HepG2 (cell line): ENCODE measurements around the gene RAPGEF6. TPM values are rescaled to one million over a fixed set of nuclear protein-coding genes. Genes with fewer than 3 reads are reported as not detected.

Experiments
- ATAC-seq: fragments of 200-7000 bp; cut with Tn5 transposase; 3 replicates; pipeline ENCODE4 v1.9.1; 2020; ENCODE audit warnings: mild to moderate bottlenecking, moderate library complexity
- BruUV-seq: library from RNA; stranded (reverse); fragments of 400-500 nt; replicated peaks from 2 replicates; lab custom pipeline; 2021; lab: Mats Ljungman, UMichigan
- CTCF ChIA-PET: fragments of 300-600 bp; formaldehyde crosslinking; extraction: SDS; loops from one replicate; lab custom pipeline; 2021; ENCODE audit warnings: low total read pairs, inconsistent platforms, low intra/inter-chr PET ratio; lab: Yijun Ruan, JAX
- POLR2A ChIA-PET: fragments of 350-600 bp; sonication (Branson Sonifier 250); formaldehyde crosslinking; loops from one replicate; lab custom pipeline; 2020; ENCODE audit warnings: antibody characterized with exemption, inconsistent platforms; lab: Yijun Ruan, JAX
- DNase-seq: peaks from one replicate; pipeline ENCODE4 v3.0.0-alpha.2; 2015; ENCODE audit warnings: low spot score
- FAIRE-seq: peaks from 3 replicates; lab custom pipeline; 2011; peaks lifted over from hg19 to GRCh38; lab: Jason Lieb, UNC
- H2AFZ ChIP-seq: one replicate; pipeline ENCODE4 v1.6.1; 2011; ENCODE audit warnings: low read length, inconsistent platforms
- H3K27ac ChIP-seq: fragments of 300-600 bp; 3 replicates; pipeline ENCODE4 v1.8.0; 2011; ENCODE audit warnings: mixed run types, mild to moderate bottlenecking, mixed read lengths, low read length, inconsistent platforms; ENCODE audit not compliant: insufficient read depth; ENCODE audit errors: extremely low read length
- H3K27me3 ChIP-seq, 2 experiments: fragments of 200-600 bp in 1 of 2; 2 replicates in 1 of 2; 3 replicates in 1 of 2; pipeline versions ENCODE4 v1.6.0 to v1.8.0; 2011; ENCODE audit warnings: low read length in 2 of 2, mild to moderate bottlenecking in 2 of 2, moderate library complexity in 2 of 2, inconsistent platforms in 1 of 2; ENCODE audit not compliant: insufficient read depth in 2 of 2, control insufficient read depth in 1 of 2
- H3K36me3 ChIP-seq, 2 experiments: fragments of 200-600 bp in 1 of 2; replicated peaks in 1 of 2; 2 replicates in 1 of 2; 3 replicates in 1 of 2; pipeline versions ENCODE4 v1.5.1 to v1.8.0; 2011; ENCODE audit warnings: low read length in 2 of 2, inconsistent platforms in 1 of 2; ENCODE audit not compliant: insufficient read depth in 2 of 2, control insufficient read depth in 1 of 2
- H3K4me1 ChIP-seq: 2 replicates; pipeline ENCODE4 v1.5.1; 2012; ENCODE audit warnings: low read length, inconsistent platforms; ENCODE audit not compliant: insufficient read depth
- H3K4me2 ChIP-seq: 2 replicates; pipeline ENCODE4 v1.6.0; 2011; ENCODE audit warnings: low read depth, low read length, inconsistent platforms
- H3K4me3 ChIP-seq, 3 experiments: fragments of 200-600 bp in 1 of 3; sonication (generic), shearing (Covaris generic) in 1 of 3; replicated peaks in 1 of 3; 2 replicates each; pipeline ENCODE4 v1.5.1; 2011 to 2016; ENCODE audit warnings: low read length in 3 of 3, inconsistent platforms in 2 of 3, low read depth in 2 of 3, mild to moderate bottlenecking in 2 of 3, control low read depth in 1 of 3, mixed read lengths in 1 of 3; ENCODE audit not compliant: insufficient read depth in 1 of 3
- H3K79me2 ChIP-seq: one replicate; pipeline ENCODE4 v1.6.1; 2011; ENCODE audit warnings: low read length, inconsistent platforms; ENCODE audit not compliant: insufficient read depth
- H3K9ac ChIP-seq: 2 replicates; pipeline ENCODE4 v1.6.0; 2011; ENCODE audit warnings: mild to moderate bottlenecking, low read depth, low read length, inconsistent platforms; ENCODE audit not compliant: insufficient read depth
- H3K9me3 ChIP-seq: 2 replicates; pipeline ENCODE4 v1.5.1; 2012; ENCODE audit warnings: mild to moderate bottlenecking, low read length
- H4K20me1 ChIP-seq: 2 replicates; pipeline ENCODE4 v1.6.0; 2011; ENCODE audit warnings: inconsistent platforms, mild to moderate bottlenecking, low read length, moderate library complexity; ENCODE audit not compliant: insufficient read depth
- FOSL2 ChIP-seq: sonication (generic); formaldehyde crosslinking; IDR thresholded peaks from 2 replicates; pipeline ENCODE4 v1.4.0; 2020; ENCODE audit warnings: missing genetic modification reagents
- HES4 ChIP-seq: sonication (generic); formaldehyde crosslinking; IDR thresholded peaks from 2 replicates; pipeline ENCODE4 v1.9.0; 2021; ENCODE audit warnings: mild to moderate bottlenecking, missing genetic modification reagents, borderline replicate concordance
- HNF4G ChIP-seq, 2 experiments: sonication (generic) in 1 of 2; formaldehyde crosslinking in 1 of 2; IDR thresholded peaks; 2 replicates each; pipeline versions ENCODE4 v1.4.0 to v1.6.1; 2011 to 2020; ENCODE audit warnings: borderline replicate concordance in 2 of 2, low read depth in 2 of 2, mild to moderate bottlenecking in 2 of 2, low read length in 1 of 2, missing genetic modification reagents in 1 of 2, moderate library complexity in 1 of 2
- REPIN1 ChIP-seq: sonication (generic); formaldehyde crosslinking; IDR thresholded peaks from 2 replicates; pipeline ENCODE4 v1.8.0; 2022; ENCODE audit warnings: missing genetic modification reagents, low read depth, mild to moderate bottlenecking, borderline replicate concordance
- RXRA ChIP-seq: sonication (generic); formaldehyde crosslinking; IDR thresholded peaks from 2 replicates; pipeline ENCODE4 v1.5.1; 2020; ENCODE audit warnings: missing genetic modification reagents
- SP5 ChIP-seq: IDR thresholded peaks from 2 replicates; pipeline ENCODE4 v1.6.1; 2016; ENCODE audit warnings: low read depth, borderline replicate concordance
- ZNF232 ChIP-seq: sonication (generic); formaldehyde crosslinking; IDR thresholded peaks from 2 replicates; pipeline ENCODE4 v1.4.0; 2020; ENCODE audit warnings: missing genetic modification reagents, borderline replicate concordance
- ZNF350 ChIP-seq: sonication (generic); formaldehyde crosslinking; IDR thresholded peaks from 2 replicates; pipeline ENCODE4 v1.4.0; 2020; ENCODE audit warnings: mild to moderate bottlenecking, low read depth, missing genetic modification reagents, borderline replicate concordance
- ZNF367 ChIP-seq: sonication (generic); formaldehyde crosslinking; IDR thresholded peaks from 2 replicates; pipeline ENCODE4 v1.4.0; 2020; ENCODE audit warnings: missing genetic modification reagents, borderline replicate concordance
- ZNF432 ChIP-seq: sonication (generic); formaldehyde crosslinking; IDR thresholded peaks from 2 replicates; pipeline ENCODE4 v1.5.0; 2020; ENCODE audit warnings: missing genetic modification reagents, mild to moderate bottlenecking, borderline replicate concordance
- ZNF441 ChIP-seq: sonication (generic); formaldehyde crosslinking; IDR thresholded peaks from 2 replicates; pipeline ENCODE4 v1.7.0; 2021; ENCODE audit warnings: missing genetic modification reagents, borderline replicate concordance
- WGBS: methylation state at CpG from one replicate; pipeline ENCODE4 v1.1.6; 2017; ENCODE audit warnings: low lambda C conversion rate; 5-methylcytosine and 5-hydroxymethylcytosine counted together
- in situ Hi-C: cut with HindIII; loops from 2 replicates; pipeline ENCODE4 v1.10.0; 2017; ENCODE audit warnings: low pct_unique_long_range_greater_than_20kb; ENCODE audit not compliant: extremely low pct_ligation_motif_present
- intact Hi-C: fragments of 100-400 bp; cut with micrococcal nuclease; formaldehyde crosslinking; loops from one replicate; pipeline ENCODE4 v1.10.0; 2022; ENCODE audit not compliant: unreplicated experiment
- polyA plus RNA-seq, 8 experiments: library from polyadenylated mRNA; depleted of rRNA in 3 of 8; stranded (reverse) in 7 of 8; unstranded in 1 of 8; fragments of >200 nt; fragmentation: Illumina TruSeq in 4 of 8; extraction: Trizol in 4 of 8; gene quantifications; 2 replicates each; pipeline versions ENCODE4 v1.2.1 to v1.2.3, GENCODE V29; 2011 to 2016; ENCODE audit warnings: low read depth in 4 of 8, missing spikeins in 1 of 8, mixed read lengths in 1 of 8; ENCODE audit not compliant: insufficient read depth in 1 of 8
- total RNA-seq, 5 experiments: library from RNA; depleted of rRNA; stranded (reverse); fragments of >200 nt; fragmentation: Illumina TruSeq; extraction: Trizol; gene quantifications; 2 replicates each; pipeline ENCODE4 v1.2.3, GENCODE V29; 2016; ENCODE audit warnings: low read depth in 1 of 5
- TF ChIP-seq, protein P1 (sequence below): IDR thresholded peaks from 2 replicates; pipeline ENCODE4 v1.6.1; 2016; ENCODE audit warnings: low read depth, borderline replicate concordance
- TF ChIP-seq, protein P2 (sequence below): IDR thresholded peaks from 2 replicates; pipeline ENCODE4 v1.6.1; 2016; ENCODE audit warnings: low read depth
- TF ChIP-seq, protein P3 (sequence below): sonication (generic); formaldehyde crosslinking; IDR thresholded peaks from 2 replicates; pipeline ENCODE4 v1.4.0; 2020; ENCODE audit warnings: mild to moderate bottlenecking, low read depth, missing genetic modification reagents
- TF ChIP-seq, protein P4 (sequence below): sonication (generic); formaldehyde crosslinking; IDR thresholded peaks from 2 replicates; pipeline ENCODE4 v1.5.1; 2020; ENCODE audit warnings: missing genetic modification reagents, mild to moderate bottlenecking, borderline replicate concordance
- TF ChIP-seq, protein P5 (sequence below): sonication (generic); formaldehyde crosslinking; IDR thresholded peaks from 2 replicates; pipeline ENCODE4 v1.5.1; 2020; ENCODE audit warnings: missing genetic modification reagents, mild to moderate bottlenecking, borderline replicate concordance

The RAPGEF6 gene
- total and polyA plus RNA-seq, 2 of the 13 experiments (the other 11 are each of a cell fraction or from before 2014, with no cell fraction given): 7.7 to 24.6 TPM

DNA sequence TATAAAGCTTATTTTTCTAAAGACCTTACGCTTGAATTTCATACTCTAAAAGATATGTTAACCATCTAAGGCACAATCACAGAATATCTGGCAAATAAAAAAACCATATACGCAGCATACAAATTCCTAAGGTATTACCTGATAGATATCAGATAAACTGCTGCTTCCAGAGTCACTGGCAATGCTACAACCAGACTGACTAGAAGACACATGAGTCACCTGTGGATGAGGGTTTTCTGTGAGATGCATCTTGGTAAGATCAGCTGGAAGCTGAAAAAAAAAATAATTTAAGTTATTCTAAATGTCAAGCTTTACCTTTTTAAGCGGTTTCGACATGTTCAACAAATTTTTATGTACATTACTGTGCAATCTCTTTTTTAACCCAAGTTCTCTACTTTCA lies 113.8 kb downstream of the RAPGEF6 start:
- CTCF ChIA-PET: no interaction called here
- no TSS peak for BruUV-seq
- POLR2A ChIA-PET: no interaction called here
- Histone ChIP-seq H3K27ac (no peak overlapping the region), H3K27me3 (no peaks in the 10 kb centered on the region), H3K9ac (no peak overlapping the region), H3K79me2 (peaks cover 2% of the 10 kb centered on the region), H2AFZ (no peak overlapping the region), H3K9me3 (no peaks in the 10 kb centered on the region), H3K4me1 (no peaks in the 10 kb centered on the region), H4K20me1 (no peaks in the 10 kb centered on the region), H3K36me3 (peaks cover 1 to 18% of the 10 kb centered on the region in 2 experiments; a peak in 3 of 5 replicates), H3K4me2 (no peak overlapping the region), H3K4me3 (no peak overlapping the region)
- ATAC-seq (no peak), DNase-seq (no peak), FAIRE-seq (no peak)
- in situ Hi-C loops: no loop called here
- 96% methylated on average over 4 of the region's 4 CpGs for WGBS
- intact Hi-C loops: no loop called here
- TF ChIP-seq ZNF232 (CRISPR knock-in tag): no peak
- TF ChIP-seq, protein P1, sequence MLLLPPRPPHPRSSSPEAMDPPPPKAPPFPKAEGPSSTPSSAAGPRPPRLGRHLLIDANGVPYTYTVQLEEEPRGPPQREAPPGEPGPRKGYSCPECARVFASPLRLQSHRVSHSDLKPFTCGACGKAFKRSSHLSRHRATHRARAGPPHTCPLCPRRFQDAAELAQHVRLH (CRISPR knock-in tag): no peak
- TF ChIP-seq, protein P2, sequence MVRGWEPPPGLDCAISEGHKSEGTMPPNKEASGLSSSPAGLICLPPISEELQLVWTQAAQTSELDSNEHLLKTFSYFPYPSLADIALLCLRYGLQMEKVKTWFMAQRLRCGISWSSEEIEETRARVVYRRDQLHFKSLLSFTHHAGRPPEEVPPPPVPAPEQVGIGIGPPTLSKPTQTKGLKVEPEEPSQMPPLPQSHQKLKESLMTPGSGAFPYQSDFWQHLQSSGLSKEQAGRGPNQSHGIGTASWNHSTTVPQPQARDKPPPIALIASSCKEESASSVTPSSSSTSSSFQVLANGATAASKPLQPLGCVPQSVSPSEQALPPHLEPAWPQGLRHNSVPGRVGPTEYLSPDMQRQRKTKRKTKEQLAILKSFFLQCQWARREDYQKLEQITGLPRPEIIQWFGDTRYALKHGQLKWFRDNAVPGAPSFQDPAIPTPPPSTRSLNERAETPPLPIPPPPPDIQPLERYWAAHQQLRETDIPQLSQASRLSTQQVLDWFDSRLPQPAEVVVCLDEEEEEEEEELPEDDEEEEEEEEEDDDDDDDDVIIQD (CRISPR knock-in tag): no peak
- TF ChIP-seq, protein P3, sequence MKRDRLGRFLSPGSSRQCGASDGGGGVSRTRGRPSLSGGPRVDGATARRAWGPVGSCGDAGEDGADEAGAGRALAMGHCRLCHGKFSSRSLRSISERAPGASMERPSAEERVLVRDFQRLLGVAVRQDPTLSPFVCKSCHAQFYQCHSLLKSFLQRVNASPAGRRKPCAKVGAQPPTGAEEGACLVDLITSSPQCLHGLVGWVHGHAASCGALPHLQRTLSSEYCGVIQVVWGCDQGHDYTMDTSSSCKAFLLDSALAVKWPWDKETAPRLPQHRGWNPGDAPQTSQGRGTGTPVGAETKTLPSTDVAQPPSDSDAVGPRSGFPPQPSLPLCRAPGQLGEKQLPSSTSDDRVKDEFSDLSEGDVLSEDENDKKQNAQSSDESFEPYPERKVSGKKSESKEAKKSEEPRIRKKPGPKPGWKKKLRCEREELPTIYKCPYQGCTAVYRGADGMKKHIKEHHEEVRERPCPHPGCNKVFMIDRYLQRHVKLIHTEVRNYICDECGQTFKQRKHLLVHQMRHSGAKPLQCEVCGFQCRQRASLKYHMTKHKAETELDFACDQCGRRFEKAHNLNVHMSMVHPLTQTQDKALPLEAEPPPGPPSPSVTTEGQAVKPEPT (CRISPR knock-in tag): no peak
- no peak for TF ChIP-seq REPIN1 (CRISPR knock-in tag)
- no peak for TF ChIP-seq ZNF441 (CRISPR knock-in tag)
- TF ChIP-seq HES4: no peak
- TF ChIP-seq SP5: no peak
- no peak for TF ChIP-seq ZNF350 (CRISPR knock-in tag)
- no peak for TF ChIP-seq ZNF367 (CRISPR knock-in tag)
- TF ChIP-seq FOSL2: no peak
- no peak for TF ChIP-seq RXRA (CRISPR knock-in tag)
- no peak for TF ChIP-seq ZNF432 (CRISPR knock-in tag)
- TF ChIP-seq, protein P4, sequence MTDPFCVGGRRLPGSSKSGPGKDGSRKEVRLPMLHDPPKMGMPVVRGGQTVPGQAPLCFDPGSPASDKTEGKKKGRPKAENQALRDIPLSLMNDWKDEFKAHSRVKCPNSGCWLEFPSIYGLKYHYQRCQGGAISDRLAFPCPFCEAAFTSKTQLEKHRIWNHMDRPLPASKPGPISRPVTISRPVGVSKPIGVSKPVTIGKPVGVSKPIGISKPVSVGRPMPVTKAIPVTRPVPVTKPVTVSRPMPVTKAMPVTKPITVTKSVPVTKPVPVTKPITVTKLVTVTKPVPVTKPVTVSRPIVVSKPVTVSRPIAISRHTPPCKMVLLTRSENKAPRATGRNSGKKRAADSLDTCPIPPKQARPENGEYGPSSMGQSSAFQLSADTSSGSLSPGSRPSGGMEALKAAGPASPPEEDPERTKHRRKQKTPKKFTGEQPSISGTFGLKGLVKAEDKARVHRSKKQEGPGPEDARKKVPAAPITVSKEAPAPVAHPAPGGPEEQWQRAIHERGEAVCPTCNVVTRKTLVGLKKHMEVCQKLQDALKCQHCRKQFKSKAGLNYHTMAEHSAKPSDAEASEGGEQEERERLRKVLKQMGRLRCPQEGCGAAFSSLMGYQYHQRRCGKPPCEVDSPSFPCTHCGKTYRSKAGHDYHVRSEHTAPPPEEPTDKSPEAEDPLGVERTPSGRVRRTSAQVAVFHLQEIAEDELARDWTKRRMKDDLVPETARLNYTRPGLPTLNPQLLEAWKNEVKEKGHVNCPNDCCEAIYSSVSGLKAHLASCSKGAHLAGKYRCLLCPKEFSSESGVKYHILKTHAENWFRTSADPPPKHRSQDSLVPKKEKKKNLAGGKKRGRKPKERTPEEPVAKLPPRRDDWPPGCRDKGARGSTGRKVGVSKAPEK: no peak
- TF ChIP-seq, protein P5, sequence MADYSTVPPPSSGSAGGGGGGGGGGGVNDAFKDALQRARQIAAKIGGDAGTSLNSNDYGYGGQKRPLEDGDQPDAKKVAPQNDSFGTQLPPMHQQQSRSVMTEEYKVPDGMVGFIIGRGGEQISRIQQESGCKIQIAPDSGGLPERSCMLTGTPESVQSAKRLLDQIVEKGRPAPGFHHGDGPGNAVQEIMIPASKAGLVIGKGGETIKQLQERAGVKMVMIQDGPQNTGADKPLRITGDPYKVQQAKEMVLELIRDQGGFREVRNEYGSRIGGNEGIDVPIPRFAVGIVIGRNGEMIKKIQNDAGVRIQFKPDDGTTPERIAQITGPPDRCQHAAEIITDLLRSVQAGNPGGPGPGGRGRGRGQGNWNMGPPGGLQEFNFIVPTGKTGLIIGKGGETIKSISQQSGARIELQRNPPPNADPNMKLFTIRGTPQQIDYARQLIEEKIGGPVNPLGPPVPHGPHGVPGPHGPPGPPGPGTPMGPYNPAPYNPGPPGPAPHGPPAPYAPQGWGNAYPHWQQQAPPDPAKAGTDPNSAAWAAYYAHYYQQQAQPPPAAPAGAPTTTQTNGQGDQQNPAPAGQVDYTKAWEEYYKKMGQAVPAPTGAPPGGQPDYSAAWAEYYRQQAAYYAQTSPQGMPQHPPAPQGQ: no peak
- no peak for TF ChIP-seq HNF4G (IDR thresholded peaks at IDR 0.05; ENCODE audit: borderline replicate concordance, low read depth, low read length)
- TF ChIP-seq HNF4G (CRISPR knock-in tag; IDR thresholded peaks at IDR 0.05; ENCODE audit: borderline replicate concordance, low read depth): no peak
